HEK293 (cell line): ENCODE data around the gene KCNJ16.

Source experiments
- CTCF ChIA-PET: fragments of 350-600 bp; formaldehyde crosslinking; extraction: SDS; loops from one replicate; lab custom pipeline; 2021; ENCODE audit warnings: antibody characterized with exemption; lab: Yijun Ruan, JAX
- POLR2A ChIA-PET: fragments of 300-600 bp; formaldehyde crosslinking; extraction: SDS; loops from one replicate; lab custom pipeline; 2020; ENCODE audit warnings: antibody characterized with exemption, inconsistent platforms; lab: Yijun Ruan, JAX
- H3K27ac ChIP-seq: fragments of 200-500 bp; sonication (Bioruptor generic); 2 replicates; pipeline ENCODE4 v1.5.1; 2014; ENCODE audit warnings: low read depth, low read length, control low read depth, inconsistent platforms; ENCODE audit errors: extremely low read depth
- H3K36me3 ChIP-seq, 2 experiments: fragments of 200-500 bp in 1 of 2; sonication (Bioruptor generic) in 1 of 2; 1 replicate in 1 of 2; 2 replicates in 1 of 2; pipeline ENCODE4 v1.5.1; 2014 to 2017; ENCODE audit warnings: inconsistent platforms in 2 of 2, low read length in 2 of 2; ENCODE audit not compliant: control insufficient read depth in 2 of 2, insufficient read depth in 1 of 2
- H3K4me1 ChIP-seq: fragments of 200-500 bp; sonication (Bioruptor generic); 2 replicates; pipeline ENCODE4 v1.5.1; 2014; ENCODE audit warnings: mild to moderate bottlenecking, low read length, inconsistent platforms; ENCODE audit not compliant: control insufficient read depth, insufficient read depth
- H3K4me3 ChIP-seq: 2 replicates; pipeline ENCODE4 v1.5.1; 2011; ENCODE audit warnings: low read depth, mild to moderate bottlenecking, control low read depth, low read length, moderate library complexity
- H3K9me3 ChIP-seq: fragments of 200-500 bp; sonication (Bioruptor generic); 2 replicates; pipeline ENCODE4 v1.5.1; 2014; ENCODE audit warnings: low read depth, low read length, inconsistent platforms; ENCODE audit not compliant: control insufficient read depth, insufficient read depth
- FEZF1 ChIP-seq: fragments of 450-650 bp; formaldehyde crosslinking; IDR thresholded peaks from 2 replicates; pipeline ENCODE4 v1.5.1; 2016; ENCODE audit warnings: missing biosample characterization, missing genetic modification characterization
- HOXA7 ChIP-seq: sonication (generic); formaldehyde crosslinking; IDR thresholded peaks from 2 replicates; pipeline ENCODE4 v1.8.1; 2022; ENCODE audit warnings: missing genetic modification reagents, borderline replicate concordance
- HOXD13 ChIP-seq: sonication (generic); formaldehyde crosslinking; IDR thresholded peaks from 2 replicates; pipeline ENCODE4 v1.8.0; 2022; ENCODE audit warnings: missing genetic modification reagents, borderline replicate concordance
- YY2 ChIP-seq: fragments of 450-650 bp; formaldehyde crosslinking; IDR thresholded peaks from 2 replicates; pipeline ENCODE4 v1.5.1; 2016; ENCODE audit warnings: missing biosample characterization, missing genetic modification characterization
- ZBTB20 ChIP-seq: fragments of 450-650 bp; formaldehyde crosslinking; IDR thresholded peaks from 2 replicates; pipeline ENCODE4 v1.5.1; 2016; ENCODE audit warnings: missing biosample characterization, missing genetic modification characterization
- ZNF10 ChIP-seq: fragments of 450-650 bp; formaldehyde crosslinking; IDR thresholded peaks from 2 replicates; pipeline ENCODE4 v1.5.1; 2017; ENCODE audit warnings: missing biosample characterization, missing genetic modification characterization
- ZNF112 ChIP-seq: fragments of 450-650 bp; formaldehyde crosslinking; IDR thresholded peaks from 2 replicates; pipeline ENCODE4 v1.5.0; 2017; ENCODE audit warnings: missing biosample characterization, missing genetic modification characterization
- ZNF132 ChIP-seq: fragments of 450-650 bp; formaldehyde crosslinking; IDR thresholded peaks from 2 replicates; pipeline ENCODE4 v1.5.1; 2017; ENCODE audit warnings: missing biosample characterization, missing genetic modification characterization, borderline replicate concordance
- ZNF16 ChIP-seq: fragments of 450-650 bp; formaldehyde crosslinking; IDR thresholded peaks from 2 replicates; pipeline ENCODE4 v1.5.1; 2016; ENCODE audit warnings: low read depth, missing biosample characterization, missing genetic modification characterization
- ZNF2 ChIP-seq: fragments of 450-650 bp; formaldehyde crosslinking; IDR thresholded peaks from 2 replicates; pipeline ENCODE4 v1.5.1; 2016; ENCODE audit warnings: missing biosample characterization, missing genetic modification characterization
- ZNF223 ChIP-seq: fragments of 450-650 bp; formaldehyde crosslinking; IDR thresholded peaks from 2 replicates; pipeline ENCODE4 v1.5.1; 2016; ENCODE audit warnings: missing biosample characterization, missing genetic modification characterization
- ZNF366 ChIP-seq: fragments of 450-650 bp; formaldehyde crosslinking; conservative IDR thresholded peaks from 2 replicates; pipeline ENCODE4 v1.5.1; 2016; ENCODE audit warnings: missing biosample characterization, missing genetic modification characterization
- ZNF501 ChIP-seq: fragments of 450-650 bp; formaldehyde crosslinking; IDR thresholded peaks from 2 replicates; pipeline ENCODE4 v1.5.1; 2016; ENCODE audit warnings: missing biosample characterization, missing genetic modification characterization
- ZNF558 ChIP-seq: fragments of 450-650 bp; formaldehyde crosslinking; IDR thresholded peaks from 2 replicates; pipeline ENCODE4 v1.5.1; 2016; ENCODE audit warnings: missing biosample characterization, missing genetic modification characterization
- ZNF560 ChIP-seq: fragments of 450-650 bp; formaldehyde crosslinking; IDR thresholded peaks from 2 replicates; pipeline ENCODE4 v1.5.1; 2017; ENCODE audit warnings: missing biosample characterization, missing genetic modification characterization, borderline replicate concordance
- ZNF624 ChIP-seq: fragments of 450-650 bp; formaldehyde crosslinking; IDR thresholded peaks from 2 replicates; pipeline ENCODE4 v1.5.1; 2017; ENCODE audit warnings: missing biosample characterization, missing genetic modification characterization
- ZNF792 ChIP-seq: fragments of 450-650 bp; formaldehyde crosslinking; IDR thresholded peaks from 2 replicates; pipeline ENCODE4 v1.5.1; 2016; ENCODE audit warnings: missing biosample characterization, missing genetic modification characterization
- TF ChIP-seq, protein P1 (sequence below): fragments of 450-650 bp; formaldehyde crosslinking; IDR thresholded peaks from 2 replicates; pipeline ENCODE4 v1.5.1; 2016; ENCODE audit warnings: missing biosample characterization, missing genetic modification characterization
- TF ChIP-seq, protein P2 (sequence below): fragments of 450-650 bp; formaldehyde crosslinking; IDR thresholded peaks from 2 replicates; pipeline ENCODE4 v1.5.1; 2016; ENCODE audit warnings: missing biosample characterization, missing genetic modification characterization
- TF ChIP-seq, protein P3 (sequence below): fragments of 450-650 bp; formaldehyde crosslinking; IDR thresholded peaks from 2 replicates; pipeline ENCODE4 v1.5.1; 2016; ENCODE audit warnings: missing biosample characterization, missing genetic modification characterization
- TF ChIP-seq, protein P4 (sequence below): sonication (generic); formaldehyde crosslinking; IDR thresholded peaks from 2 replicates; pipeline ENCODE4 v1.8.1; 2022; ENCODE audit warnings: mild to moderate bottlenecking, moderate library complexity, missing genetic modification reagents
- TF ChIP-seq, protein P5 (sequence below): fragments of 450-650 bp; formaldehyde crosslinking; IDR thresholded peaks from 2 replicates; pipeline ENCODE4 v1.5.1; 2016; ENCODE audit warnings: missing biosample characterization, missing genetic modification characterization

Gene KCNJ16

DNA sequence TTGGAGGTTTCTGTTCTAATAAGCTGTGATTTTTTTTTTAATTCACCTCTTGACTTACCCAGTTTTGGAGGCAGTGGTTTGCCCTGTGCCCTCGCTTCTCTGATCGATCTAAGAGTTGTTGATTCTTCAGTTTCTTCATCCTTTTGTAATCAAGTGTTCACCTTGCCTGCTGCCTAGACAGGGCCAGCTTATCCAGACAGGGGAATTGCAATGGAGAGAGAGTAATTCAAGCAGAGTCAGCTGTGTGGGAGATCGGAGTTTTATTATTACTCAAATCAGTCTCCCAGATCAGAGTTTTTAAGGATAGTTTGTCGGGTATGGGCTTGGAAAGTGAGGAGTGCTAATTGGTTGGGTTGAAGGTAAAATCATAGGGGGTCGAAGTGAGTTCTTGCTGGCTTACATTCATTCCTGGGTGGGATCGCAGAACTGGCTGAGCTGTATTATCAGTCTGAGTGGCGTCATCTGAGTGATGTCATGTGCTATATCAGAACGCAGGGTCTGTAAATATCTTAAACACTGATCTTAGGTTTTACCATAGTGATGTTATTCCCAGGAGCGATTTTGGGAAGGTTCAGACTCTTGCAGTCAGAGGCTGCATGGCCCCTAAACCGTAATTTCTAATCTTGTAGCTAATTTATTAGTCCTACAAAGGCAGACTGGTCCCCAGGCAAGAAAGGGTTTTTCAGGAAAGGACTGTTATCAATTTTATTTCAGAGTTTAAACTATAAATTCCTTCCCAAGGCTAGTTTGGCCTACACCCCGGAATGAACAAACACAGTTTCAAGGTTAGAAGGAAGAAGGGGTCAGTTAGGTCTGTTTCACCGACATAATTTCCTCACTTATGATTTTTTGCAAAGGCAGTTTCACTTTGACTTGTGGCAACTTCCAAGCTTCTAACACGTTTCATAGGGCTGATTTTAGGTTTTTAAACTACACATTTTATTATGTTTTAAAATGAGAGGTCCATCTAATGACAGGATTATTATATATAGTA, 21.5 kb upstream of the KCNJ16 start (continued):
- TF ChIP-seq ZBTB20 (tag by site-specific recombination) (peak; percentile 45; the same call in 1 of the 2 replicates), ZNF2 (tag by site-specific recombination) (no peak), ZNF501 (no peak), HOXD13 (no peak), ZNF792 (no peak), ZNF16 (tag by site-specific recombination) (no peak), ZNF366 (tag by site-specific recombination) (no peak)
- TF ChIP-seq, protein P1, sequence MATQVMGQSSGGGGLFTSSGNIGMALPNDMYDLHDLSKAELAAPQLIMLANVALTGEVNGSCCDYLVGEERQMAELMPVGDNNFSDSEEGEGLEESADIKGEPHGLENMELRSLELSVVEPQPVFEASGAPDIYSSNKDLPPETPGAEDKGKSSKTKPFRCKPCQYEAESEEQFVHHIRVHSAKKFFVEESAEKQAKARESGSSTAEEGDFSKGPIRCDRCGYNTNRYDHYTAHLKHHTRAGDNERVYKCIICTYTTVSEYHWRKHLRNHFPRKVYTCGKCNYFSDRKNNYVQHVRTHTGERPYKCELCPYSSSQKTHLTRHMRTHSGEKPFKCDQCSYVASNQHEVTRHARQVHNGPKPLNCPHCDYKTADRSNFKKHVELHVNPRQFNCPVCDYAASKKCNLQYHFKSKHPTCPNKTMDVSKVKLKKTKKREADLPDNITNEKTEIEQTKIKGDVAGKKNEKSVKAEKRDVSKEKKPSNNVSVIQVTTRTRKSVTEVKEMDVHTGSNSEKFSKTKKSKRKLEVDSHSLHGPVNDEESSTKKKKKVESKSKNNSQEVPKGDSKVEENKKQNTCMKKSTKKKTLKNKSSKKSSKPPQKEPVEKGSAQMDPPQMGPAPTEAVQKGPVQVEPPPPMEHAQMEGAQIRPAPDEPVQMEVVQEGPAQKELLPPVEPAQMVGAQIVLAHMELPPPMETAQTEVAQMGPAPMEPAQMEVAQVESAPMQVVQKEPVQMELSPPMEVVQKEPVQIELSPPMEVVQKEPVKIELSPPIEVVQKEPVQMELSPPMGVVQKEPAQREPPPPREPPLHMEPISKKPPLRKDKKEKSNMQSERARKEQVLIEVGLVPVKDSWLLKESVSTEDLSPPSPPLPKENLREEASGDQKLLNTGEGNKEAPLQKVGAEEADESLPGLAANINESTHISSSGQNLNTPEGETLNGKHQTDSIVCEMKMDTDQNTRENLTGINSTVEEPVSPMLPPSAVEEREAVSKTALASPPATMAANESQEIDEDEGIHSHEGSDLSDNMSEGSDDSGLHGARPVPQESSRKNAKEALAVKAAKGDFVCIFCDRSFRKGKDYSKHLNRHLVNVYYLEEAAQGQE (tag by site-specific recombination) = no peak
- TF ChIP-seq, protein P2, sequence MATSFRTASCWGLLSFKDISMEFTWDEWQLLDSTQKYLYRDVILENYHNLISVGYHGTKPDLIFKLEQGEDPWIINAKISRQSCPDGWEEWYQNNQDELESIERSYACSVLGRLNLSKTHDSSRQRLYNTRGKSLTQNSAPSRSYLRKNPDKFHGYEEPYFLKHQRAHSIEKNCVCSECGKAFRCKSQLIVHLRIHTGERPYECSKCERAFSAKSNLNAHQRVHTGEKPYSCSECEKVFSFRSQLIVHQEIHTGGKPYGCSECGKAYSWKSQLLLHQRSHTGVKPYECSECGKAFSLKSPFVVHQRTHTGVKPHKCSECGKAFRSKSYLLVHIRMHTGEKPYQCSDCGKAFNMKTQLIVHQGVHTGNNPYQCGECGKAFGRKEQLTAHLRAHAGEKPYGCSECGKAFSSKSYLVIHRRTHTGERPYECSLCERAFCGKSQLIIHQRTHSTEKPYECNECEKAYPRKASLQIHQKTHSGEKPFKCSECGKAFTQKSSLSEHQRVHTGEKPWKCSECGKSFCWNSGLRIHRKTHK (tag by site-specific recombination) = no peak

DNA sequence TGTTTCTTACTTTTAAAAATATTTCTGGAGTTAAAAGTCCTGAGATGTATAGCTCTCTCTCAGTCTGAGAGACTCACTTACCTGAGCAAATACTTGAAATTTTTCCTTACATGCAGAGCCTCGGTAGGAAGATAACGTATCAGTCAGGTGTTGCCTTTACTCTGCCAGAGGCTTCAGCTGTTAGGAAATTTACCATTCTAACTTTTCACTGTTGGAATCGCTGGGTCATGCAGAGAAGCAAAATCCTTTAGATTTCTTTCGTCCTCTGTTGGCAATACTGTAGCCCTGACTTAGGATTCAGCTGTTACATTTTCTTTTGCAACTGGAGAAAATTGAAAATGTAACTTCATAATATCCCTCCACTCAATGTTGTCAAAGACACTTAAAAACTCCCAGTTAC, 20.0 kb upstream of the KCNJ16 start:
- Histone ChIP-seq H3K4me1 (no peaks in the 10 kb centered on the region), H3K36me3 (no peaks in the 10 kb centered on the region), H3K9me3 (no peaks in the 10 kb centered on the region), H3K27ac (no peak overlapping the region), H3K4me3 (no peak overlapping the region)
- TF ChIP-seq ZNF10 (tag by site-specific recombination) (no peak), ZNF132 (tag by site-specific recombination) (no peak), ZNF560 (tag by site-specific recombination) (no peak), HOXA7 (CRISPR knock-in tag) (no peak), ZNF223 (tag by site-specific recombination) (no peak), ZNF624 (tag by site-specific recombination) (no peak), ZNF112 (tag by site-specific recombination) (no peak), YY2 (tag by site-specific recombination) (no peak), FEZF1 (tag by site-specific recombination) (no peak), ZNF558 (tag by site-specific recombination) (no peak)
- TF ChIP-seq, protein P3, sequence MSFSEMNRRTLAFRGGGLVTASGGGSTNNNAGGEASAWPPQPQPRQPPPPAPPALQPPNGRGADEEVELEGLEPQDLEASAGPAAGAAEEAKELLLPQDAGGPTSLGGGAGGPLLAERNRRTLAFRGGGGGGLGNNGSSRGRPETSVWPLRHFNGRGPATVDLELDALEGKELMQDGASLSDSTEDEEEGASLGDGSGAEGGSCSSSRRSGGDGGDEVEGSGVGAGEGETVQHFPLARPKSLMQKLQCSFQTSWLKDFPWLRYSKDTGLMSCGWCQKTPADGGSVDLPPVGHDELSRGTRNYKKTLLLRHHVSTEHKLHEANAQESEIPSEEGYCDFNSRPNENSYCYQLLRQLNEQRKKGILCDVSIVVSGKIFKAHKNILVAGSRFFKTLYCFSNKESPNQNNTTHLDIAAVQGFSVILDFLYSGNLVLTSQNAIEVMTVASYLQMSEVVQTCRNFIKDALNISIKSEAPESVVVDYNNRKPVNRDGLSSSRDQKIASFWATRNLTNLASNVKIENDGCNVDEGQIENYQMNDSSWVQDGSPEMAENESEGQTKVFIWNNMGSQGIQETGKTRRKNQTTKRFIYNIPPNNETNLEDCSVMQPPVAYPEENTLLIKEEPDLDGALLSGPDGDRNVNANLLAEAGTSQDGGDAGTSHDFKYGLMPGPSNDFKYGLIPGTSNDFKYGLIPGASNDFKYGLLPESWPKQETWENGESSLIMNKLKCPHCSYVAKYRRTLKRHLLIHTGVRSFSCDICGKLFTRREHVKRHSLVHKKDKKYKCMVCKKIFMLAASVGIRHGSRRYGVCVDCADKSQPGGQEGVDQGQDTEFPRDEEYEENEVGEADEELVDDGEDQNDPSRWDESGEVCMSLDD (tag by site-specific recombination) = no peak
- TF ChIP-seq, protein P4, sequence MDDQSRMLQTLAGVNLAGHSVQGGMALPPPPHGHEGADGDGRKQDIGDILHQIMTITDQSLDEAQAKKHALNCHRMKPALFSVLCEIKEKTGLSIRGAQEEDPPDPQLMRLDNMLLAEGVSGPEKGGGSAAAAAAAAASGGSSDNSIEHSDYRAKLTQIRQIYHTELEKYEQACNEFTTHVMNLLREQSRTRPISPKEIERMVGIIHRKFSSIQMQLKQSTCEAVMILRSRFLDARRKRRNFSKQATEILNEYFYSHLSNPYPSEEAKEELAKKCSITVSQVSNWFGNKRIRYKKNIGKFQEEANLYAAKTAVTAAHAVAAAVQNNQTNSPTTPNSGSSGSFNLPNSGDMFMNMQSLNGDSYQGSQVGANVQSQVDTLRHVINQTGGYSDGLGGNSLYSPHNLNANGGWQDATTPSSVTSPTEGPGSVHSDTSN (CRISPR knock-in tag) = no peak
- TF ChIP-seq, protein P5, sequence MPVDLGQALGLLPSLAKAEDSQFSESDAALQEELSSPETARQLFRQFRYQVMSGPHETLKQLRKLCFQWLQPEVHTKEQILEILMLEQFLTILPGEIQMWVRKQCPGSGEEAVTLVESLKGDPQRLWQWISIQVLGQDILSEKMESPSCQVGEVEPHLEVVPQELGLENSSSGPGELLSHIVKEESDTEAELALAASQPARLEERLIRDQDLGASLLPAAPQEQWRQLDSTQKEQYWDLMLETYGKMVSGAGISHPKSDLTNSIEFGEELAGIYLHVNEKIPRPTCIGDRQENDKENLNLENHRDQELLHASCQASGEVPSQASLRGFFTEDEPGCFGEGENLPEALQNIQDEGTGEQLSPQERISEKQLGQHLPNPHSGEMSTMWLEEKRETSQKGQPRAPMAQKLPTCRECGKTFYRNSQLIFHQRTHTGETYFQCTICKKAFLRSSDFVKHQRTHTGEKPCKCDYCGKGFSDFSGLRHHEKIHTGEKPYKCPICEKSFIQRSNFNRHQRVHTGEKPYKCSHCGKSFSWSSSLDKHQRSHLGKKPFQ (tag by site-specific recombination) = no peak
- POLR2A ChIA-PET = no interaction called here
- CTCF ChIA-PET = interaction anchor here (0.8 kb wide), 1 partner anchor 27 kb away, joined by 3 read pairs; no protein-coding TSS in a partner anchor
